IPS-20b (cell line): ENCODE data around the gene CREB3L2.
A peak's percentile ranks its signal among the peaks of the same experiment; 100 is the strongest.

Source experiments
- H3K27ac ChIP-seq: one replicate; pipeline ENCODE4 v1.5.1; 2013; ENCODE audit warnings: low read length
- H3K27me3 ChIP-seq: 2 replicates; pipeline ENCODE4 v1.6.1; 2013; ENCODE audit warnings: mild to moderate bottlenecking, low read length, inconsistent platforms; ENCODE audit not compliant: insufficient read depth
- H3K36me3 ChIP-seq: 2 replicates; pipeline ENCODE4 v1.6.1; 2013; ENCODE audit warnings: low read depth, mild to moderate bottlenecking, inconsistent platforms, low read length, moderate library complexity; ENCODE audit not compliant: insufficient read depth
- H3K4me1 ChIP-seq: 2 replicates; pipeline ENCODE4 v1.6.1; 2013; ENCODE audit warnings: mild to moderate bottlenecking, control low read depth, inconsistent platforms, low read length, moderate library complexity; ENCODE audit not compliant: insufficient read depth
- H3K4me3 ChIP-seq: 2 replicates; pipeline ENCODE4 v1.5.1; 2013; ENCODE audit warnings: mild to moderate bottlenecking, low read length, inconsistent platforms
- H3K9ac ChIP-seq: 2 replicates; pipeline ENCODE4 v1.6.1; 2013; ENCODE audit warnings: low read depth, mild to moderate bottlenecking, inconsistent platforms, low read length, moderate library complexity
- H3K9me3 ChIP-seq: 2 replicates; pipeline ENCODE4 v1.6.1; 2013; ENCODE audit warnings: mild to moderate bottlenecking, low read depth, low read length, inconsistent platforms; ENCODE audit not compliant: insufficient read depth

CREB3L2 gene

DNA sequence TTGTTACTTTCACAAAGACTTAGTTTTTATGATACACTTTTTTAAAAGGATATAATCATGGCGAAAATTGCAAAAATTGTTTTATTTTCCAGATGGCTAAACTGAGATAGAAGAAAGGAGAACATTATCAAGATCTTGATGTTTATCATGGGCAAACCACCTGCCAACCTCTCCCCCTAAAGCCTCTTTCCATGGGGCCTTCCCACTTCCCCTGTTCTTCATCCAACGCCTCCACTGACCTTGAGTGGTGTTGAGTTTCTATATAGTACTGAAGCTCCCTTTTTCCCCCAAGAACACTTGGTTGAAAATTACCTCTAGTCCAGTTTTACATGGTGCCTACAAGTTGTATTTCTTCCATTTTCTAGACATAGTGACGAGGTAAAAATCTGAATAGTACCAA lies 5.0 kb downstream of the CREB3L2 start:
- no peaks in the 10 kb centered on the region for H3K27me3 ChIP-seq
- H3K9me3 ChIP-seq = no peaks in the 10 kb centered on the region
- no peak overlapping the region for H3K9ac ChIP-seq
- peaks cover 8% of the 10 kb centered on the region for H3K36me3 ChIP-seq
- no peak overlapping the region for H3K4me3 ChIP-seq
- H3K4me1 ChIP-seq = peaks cover 14% of the 10 kb centered on the region
- no peak overlapping the region for H3K27ac ChIP-seq

DNA sequence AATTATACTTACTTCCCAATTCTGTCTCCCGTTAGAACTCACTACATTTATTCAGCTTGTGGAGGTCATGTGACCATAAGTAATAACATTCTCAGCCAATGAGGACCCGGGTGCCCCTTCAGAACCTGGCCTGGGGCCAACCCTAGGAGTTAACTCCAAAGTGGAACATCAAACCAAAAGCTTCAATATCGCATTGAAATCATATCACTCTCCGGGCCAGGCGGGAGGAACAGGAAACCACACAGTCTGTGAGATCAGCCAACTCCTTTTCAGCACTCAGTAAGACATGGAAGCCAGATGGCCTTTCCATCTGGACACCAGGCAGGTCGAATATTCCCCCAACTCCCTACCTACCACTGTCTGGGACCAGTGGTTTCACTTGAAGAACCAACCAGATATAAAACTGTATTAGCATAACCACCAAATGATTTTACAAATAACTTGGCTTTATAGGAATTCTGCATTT lies 5.5 kb downstream of the CREB3L2 start:
- peaks cover 8% of the 10 kb centered on the region for H3K36me3 ChIP-seq
- H3K9me3 ChIP-seq = no peaks in the 10 kb centered on the region
- H3K9ac ChIP-seq = no peak overlapping the region
- no peak overlapping the region for H3K27ac ChIP-seq
- peaks cover 14% of the 10 kb centered on the region for H3K4me1 ChIP-seq
- H3K4me3 ChIP-seq = no peak overlapping the region
- no peaks in the 10 kb centered on the region for H3K27me3 ChIP-seq

DNA sequence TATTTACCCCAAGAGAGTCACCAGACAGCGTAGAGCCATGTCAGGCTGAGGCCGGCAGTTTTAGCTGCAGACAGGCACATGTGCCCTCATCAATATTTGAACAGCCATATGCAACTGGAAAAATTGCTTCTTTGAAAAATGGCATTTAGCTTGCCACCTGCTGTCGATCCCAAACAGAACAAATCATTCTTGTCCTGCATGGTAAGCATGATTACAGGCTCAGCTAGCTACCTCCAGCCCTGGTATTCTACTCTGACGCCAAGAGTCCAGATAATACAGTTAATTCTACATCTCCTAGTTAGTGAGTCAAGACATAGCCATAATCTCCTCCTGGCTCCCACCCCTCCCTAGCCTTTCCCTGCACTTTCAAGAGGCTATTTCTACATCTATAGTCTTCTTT lies 7.7 kb downstream of the CREB3L2 start:
- H3K27ac ChIP-seq = no peak overlapping the region
- peaks cover 12% of the 10 kb centered on the region for H3K4me1 ChIP-seq
- peaks cover 8% of the 10 kb centered on the region for H3K36me3 ChIP-seq
- H3K27me3 ChIP-seq = no peaks in the 10 kb centered on the region
- H3K9ac ChIP-seq = no peak overlapping the region
- H3K9me3 ChIP-seq = no peaks in the 10 kb centered on the region
- H3K4me3 ChIP-seq = no peak overlapping the region

DNA sequence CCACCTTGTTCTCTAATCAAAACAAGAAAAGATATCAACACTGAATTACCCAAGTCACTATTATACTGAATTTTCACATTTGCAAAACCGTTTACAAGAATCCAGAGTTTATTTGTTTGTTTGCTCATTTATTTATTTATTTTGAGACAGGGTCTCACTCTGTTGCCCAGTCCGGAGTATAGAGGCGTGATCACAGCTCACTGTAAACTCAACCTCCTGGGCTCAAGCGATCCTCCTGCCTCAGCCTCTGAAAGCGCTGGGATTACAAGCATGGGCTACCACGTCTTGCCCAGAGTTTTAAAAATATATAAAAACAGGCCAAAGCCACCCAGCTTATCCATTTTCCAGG lies 8.5 kb downstream of the CREB3L2 start:
- H3K27me3 ChIP-seq = no peaks in the 10 kb centered on the region
- H3K4me1 ChIP-seq = peaks cover 9% of the 10 kb centered on the region; the same call in 1 of the 2 replicates
- no peak overlapping the region for H3K4me3 ChIP-seq
- no peak overlapping the region for H3K27ac ChIP-seq
- peaks cover 4% of the 10 kb centered on the region for H3K36me3 ChIP-seq
- no peaks in the 10 kb centered on the region for H3K9me3 ChIP-seq
- no peak overlapping the region for H3K9ac ChIP-seq

- no peak overlapping the region for H3K27ac ChIP-seq
- peaks cover 4% of the 10 kb centered on the region; the same call in 1 of the 2 replicates for H3K36me3 ChIP-seq
- no peaks in the 10 kb centered on the region for H3K27me3 ChIP-seq
- H3K9me3 ChIP-seq = no peaks in the 10 kb centered on the region
- no peak overlapping the region for H3K4me3 ChIP-seq
- H3K9ac ChIP-seq = no peak overlapping the region
- H3K4me1 ChIP-seq = peaks cover 9% of the 10 kb centered on the region; the same call in 1 of the 2 replicates
Measured at GRCh38 chr7:137992550-137993394, 9.1 kb downstream of the CREB3L2 start.

DNA sequence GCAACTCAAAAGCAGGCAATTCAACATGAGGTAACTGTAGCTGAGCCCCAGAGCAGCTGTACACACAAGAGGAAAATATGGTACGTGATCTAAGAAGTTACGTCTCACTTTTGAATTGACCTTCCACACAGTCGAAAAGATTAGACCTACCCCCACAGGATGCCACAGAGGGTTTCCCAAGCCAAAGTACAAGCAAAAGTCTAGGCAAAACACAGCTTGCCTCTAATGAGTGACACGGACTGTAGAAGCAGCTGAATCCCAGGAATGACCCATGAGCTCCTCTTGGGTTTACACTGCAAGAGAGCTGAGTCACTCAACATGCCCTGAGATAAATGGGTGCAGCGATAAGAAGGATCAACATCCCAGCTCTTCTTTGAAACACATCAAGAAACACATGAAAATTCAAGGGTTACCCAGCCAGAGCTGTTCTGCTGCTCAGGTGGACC lies 9.8 kb downstream of the CREB3L2 start:
- Histone ChIP-seq H3K9me3 (no peaks in the 10 kb centered on the region), H3K36me3 (peaks cover 4% of the 10 kb centered on the region; the same call in 1 of the 2 replicates), H3K4me3 (no peak overlapping the region), H3K27ac (no peak overlapping the region), H3K27me3 (no peaks in the 10 kb centered on the region), H3K9ac (no peak overlapping the region), H3K4me1 (peaks cover 9% of the 10 kb centered on the region; the same call in 1 of the 2 replicates)

GRCh38 chr7:137990251-137990941 lies 11.5 kb downstream of the CREB3L2 start:
- Histone ChIP-seq H3K9me3 (no peaks in the 10 kb centered on the region), H3K27ac (no peak overlapping the region), H3K4me3 (no peak overlapping the region), H3K27me3 (no peaks in the 10 kb centered on the region), H3K36me3 (peaks cover 4% of the 10 kb centered on the region; the same call in 1 of the 2 replicates), H3K9ac (peak overlapping the region; percentile 18; the same call in 1 of the 2 replicates), H3K4me1 (peaks cover 11% of the 10 kb centered on the region; the same call in 1 of the 2 replicates)

GRCh38 chr7:137989590-137989989 lies 12.3 kb downstream of the CREB3L2 start:
- Histone ChIP-seq H3K4me3 (no peak overlapping the region), H3K9ac (no peak overlapping the region), H3K9me3 (no peaks in the 10 kb centered on the region), H3K36me3 (peaks cover under 1% of the 10 kb centered on the region; the same call in 1 of the 2 replicates), H3K27me3 (no peaks in the 10 kb centered on the region), H3K4me1 (peaks cover 11% of the 10 kb centered on the region; the same call in 1 of the 2 replicates), H3K27ac (no peak overlapping the region)

GRCh38 chr7:137989094-137989493 lies 12.8 kb downstream of the CREB3L2 start:
- Histone ChIP-seq H3K9ac (no peak overlapping the region), H3K4me1 (peaks cover 11% of the 10 kb centered on the region; the same call in 1 of the 2 replicates)

DNA sequence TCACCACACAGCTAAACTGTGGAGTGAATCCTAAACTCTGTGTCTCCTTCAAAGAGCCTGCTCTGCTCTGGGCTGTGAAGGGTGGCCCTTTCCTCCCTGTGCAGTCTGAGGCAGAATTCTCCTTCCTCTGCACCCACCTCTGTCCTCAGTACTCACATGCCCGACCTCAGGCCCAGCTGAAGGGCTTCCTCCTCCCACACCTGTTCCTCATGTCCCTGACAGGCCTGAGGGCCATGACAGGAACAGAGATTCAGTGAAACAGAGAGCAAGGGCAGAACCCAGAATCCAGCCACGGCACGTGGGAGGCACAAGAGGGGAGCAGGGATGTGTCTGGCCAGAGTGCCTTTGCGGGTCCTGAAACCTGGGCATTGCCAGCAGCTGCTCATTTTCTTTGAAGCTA lies 13.9 kb downstream of the CREB3L2 start:
- Histone ChIP-seq H3K27ac (no peak overlapping the region), H3K4me1 (peaks cover 11% of the 10 kb centered on the region; the same call in 1 of the 2 replicates)

More at GRCh38 chr7:137989094-137989493, 12.8 kb downstream of the CREB3L2 start:
- H3K36me3 ChIP-seq = no peaks in the 10 kb centered on the region
- H3K4me3 ChIP-seq = no peak overlapping the region
- no peak overlapping the region for H3K27ac ChIP-seq
- no peaks in the 10 kb centered on the region for H3K27me3 ChIP-seq
- H3K9me3 ChIP-seq = no peaks in the 10 kb centered on the region

DNA sequence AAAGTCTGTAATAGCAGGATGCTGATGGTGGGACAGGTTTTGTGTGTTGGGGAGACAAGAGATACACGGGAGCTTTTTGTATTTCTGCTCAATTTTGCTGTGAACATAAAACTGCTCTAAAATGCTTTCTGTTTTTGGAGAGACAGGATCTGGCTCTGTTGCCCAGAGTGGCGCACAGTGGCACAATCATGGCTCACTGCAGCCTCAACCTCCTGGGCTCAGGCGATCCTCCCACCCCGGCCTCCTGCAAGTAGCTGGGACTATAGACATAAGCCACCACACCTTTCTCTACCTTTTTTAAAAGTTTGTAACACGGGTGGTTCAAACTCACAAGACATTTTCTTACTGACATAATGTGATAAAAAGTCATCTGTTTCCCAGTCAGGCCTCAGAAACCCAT lies 14.3 kb downstream of the CREB3L2 start:
- H3K9ac ChIP-seq = no peak overlapping the region
- H3K36me3 ChIP-seq = no peaks in the 10 kb centered on the region
- no peaks in the 10 kb centered on the region for H3K27me3 ChIP-seq
- H3K9me3 ChIP-seq = no peaks in the 10 kb centered on the region
- H3K4me1 ChIP-seq = peaks cover 11% of the 10 kb centered on the region; the same call in 1 of the 2 replicates
- no peak overlapping the region for H3K27ac ChIP-seq
- no peak overlapping the region for H3K4me3 ChIP-seq

More for the DNA sequence above, 13.9 kb downstream of the CREB3L2 start:
- Histone ChIP-seq H3K27me3 (no peaks in the 10 kb centered on the region), H3K36me3 (no peaks in the 10 kb centered on the region), H3K4me3 (no peak overlapping the region), H3K9ac (no peak overlapping the region), H3K9me3 (no peaks in the 10 kb centered on the region)
